GM18868 (cell line): ENCODE data around the gene EGLN2.
"Not testable (repeated sequence)": the region's sequence is repeated elsewhere in the genome, so short reads cannot be mapped to it uniquely, and the experiment has no call there.

Experiments
- ATAC-seq: cut with Tn5 transposase; IDR thresholded peaks from one replicate; pipeline ENCODE4 v1.9.1; 2021; ENCODE audit warnings: mild to moderate bottlenecking, moderate library complexity; ENCODE audit not compliant: unreplicated experiment

EGLN2 gene

DNA sequence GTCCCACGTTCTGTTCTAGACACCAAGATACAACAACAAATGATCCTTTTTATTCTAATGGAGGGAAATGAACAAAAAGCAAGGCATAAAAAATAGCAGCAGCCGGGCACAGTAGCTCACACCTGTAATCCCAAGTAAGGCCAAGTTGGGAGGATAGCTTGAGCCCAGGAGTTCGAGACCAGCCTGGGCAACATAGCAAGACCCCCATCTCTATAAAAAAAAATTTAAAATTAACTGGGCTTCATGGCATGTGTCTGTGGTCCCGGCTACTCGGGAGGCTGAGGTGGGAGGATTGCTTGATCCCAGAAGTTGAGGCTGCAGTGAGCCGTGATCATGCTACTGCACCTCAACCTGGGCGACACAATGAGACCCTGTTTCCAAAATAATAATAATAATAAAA lies 22.6 kb upstream of the EGLN2 start:
- ATAC-seq, result no peak

DNA sequence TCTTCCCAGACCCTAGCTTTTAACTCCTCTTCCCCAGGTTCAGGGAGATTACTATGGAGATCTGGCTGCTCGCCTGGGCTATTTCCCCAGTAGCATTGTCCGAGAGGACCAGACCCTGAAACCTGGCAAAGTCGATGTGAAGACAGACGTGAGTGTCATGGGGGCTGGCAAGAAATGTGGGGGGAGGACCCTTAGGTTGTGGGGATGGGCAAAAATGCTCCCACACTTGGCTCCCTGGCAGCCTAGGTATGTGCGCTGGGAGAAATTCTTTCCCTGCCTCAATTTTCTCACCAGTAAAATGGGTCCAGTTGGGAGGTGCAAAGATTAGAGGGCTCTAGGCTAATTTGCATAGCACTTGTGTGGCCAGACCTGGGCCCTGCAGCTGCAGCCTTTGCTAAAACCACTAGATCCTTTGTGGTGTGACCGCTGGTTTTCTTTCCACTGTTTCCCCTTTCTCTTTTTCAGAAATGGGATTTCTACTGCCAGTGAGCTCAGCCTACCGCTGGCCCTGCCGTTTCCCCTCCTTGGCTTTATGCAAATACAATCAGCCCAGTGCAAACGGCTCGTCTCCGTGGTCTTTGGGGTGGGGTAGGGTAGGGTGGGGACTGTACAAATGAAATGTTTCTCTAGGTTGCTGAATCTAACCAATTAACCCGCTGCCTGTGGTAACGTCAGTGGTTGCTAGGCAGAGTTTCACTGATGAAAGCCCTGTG lies 21.9 kb upstream of the EGLN2 start:
- ATAC-seq, result peak; percentile 65

DNA sequence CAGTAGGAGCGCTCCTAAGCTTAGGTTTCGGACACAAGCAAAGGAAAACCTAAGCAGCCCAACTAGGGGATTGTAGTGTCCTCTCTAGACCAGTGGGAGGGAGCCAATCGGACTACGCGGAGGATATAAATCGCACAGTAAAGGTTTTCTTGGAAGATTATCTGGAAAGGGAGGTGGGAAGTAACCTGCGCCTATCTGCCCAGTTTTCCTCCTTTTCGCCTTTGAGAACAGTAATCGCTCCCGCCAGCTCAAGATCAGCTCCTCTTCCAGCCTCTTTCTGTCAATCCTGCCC lies 21.4 kb upstream of the EGLN2 start:
- no peak for ATAC-seq

- peak; percentile 55 for ATAC-seq
Observed at GRCh38 chr19:40777937-40778705, 20.9 kb upstream of the EGLN2 start, which contains the start of gene RAB4B. Gene RAB4B (plus strand): TSS chr19:40778247. CDS start chr19:40778376, 129 bp downstream.

DNA sequence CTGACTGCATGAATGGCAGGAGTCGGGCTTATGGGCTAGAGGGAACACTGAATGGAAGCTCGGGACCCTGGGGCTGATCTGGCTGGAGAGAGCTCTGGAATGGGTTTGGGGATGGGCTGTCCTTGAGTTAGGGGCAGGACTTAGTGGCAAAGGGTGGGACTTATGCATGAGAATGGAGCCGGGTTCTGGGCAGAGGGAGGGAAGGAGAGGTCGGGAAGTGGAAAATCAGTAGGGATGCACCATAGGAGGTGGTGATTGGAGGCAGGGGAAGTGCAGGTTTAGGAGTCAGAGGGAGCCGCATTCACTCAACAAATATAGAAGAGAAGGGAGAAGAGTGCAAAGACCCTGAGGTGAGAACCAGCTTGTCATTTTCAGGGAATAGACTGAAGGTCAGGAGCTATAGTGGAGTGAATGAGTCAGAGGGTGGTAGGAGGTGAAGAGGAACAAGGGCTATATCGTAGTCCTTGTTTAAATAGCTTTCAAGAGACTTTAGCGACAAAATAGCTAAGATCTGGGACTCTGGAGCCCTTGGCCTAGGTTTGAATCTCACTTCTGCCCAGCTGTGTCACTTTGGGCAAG lies 20.2 kb upstream of the EGLN2 start:
- no peak for ATAC-seq

DNA sequence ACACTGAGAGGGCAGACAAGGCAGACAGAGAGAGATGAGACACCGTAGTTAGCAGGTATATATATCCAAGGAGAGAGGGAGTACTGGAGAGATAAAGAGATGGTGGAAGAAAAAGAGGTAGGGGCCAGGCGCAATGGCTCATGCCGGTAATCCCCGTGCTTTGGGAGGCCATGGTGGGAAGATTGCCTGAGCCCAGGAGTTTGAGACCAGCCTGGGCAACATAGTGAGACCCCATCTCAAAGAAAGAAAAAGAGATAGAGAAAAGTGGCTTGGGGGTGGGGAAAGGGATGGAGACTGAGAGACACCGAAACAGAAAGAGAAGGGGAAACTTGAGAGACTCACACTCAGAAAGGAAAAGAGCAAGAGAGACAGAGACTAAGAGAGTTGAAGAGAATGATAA lies 18.4 kb upstream of the EGLN2 start:
- ATAC-seq, result no peak

- no peak for ATAC-seq
Observed at GRCh38 chr19:40781140-40781539, 17.9 kb upstream of the EGLN2 start.

DNA sequence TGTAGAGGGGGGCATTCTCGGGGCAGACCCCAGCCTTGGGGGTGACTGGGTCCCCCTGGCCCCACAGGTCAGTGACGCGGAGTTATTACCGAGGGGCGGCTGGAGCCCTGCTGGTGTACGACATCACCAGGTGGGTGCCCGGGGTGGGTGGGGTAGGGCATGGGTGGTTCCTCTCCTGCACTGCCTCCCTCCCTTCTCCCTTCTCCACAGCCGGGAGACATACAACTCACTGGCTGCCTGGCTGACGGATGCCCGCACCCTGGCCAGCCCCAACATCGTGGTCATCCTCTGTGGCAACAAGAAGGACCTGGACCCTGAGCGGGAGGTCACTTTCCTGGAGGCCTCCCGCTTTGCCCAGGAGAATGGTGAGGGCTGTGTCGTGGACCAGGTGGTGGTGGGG lies 15.3 kb upstream of the EGLN2 start:
- no peak for ATAC-seq

DNA sequence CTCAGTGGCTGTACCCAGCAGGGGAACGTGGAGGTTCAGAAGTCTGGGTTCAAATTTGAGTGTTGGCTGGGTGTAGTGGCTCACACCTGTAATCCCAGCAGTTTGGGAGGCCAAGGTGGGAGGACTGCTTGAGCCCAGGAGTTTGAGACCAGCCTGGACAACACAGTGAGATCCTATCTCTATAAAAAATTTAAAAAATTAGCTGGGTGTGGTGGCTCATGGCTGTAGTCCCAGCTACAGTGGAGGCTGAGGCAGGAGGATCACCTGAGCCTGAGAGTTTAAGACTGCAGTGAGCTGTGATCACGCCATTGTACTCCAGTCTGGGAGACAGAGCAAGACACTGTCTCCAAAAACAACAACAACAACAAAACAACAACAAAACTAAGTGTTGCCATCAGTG lies 14.8 kb upstream of the EGLN2 start:
- not testable (repeated sequence) for ATAC-seq

GRCh38 chr19:40785526-40785925 lies 13.5 kb upstream of the EGLN2 start:
- ATAC-seq, result no peak

- ATAC-seq, result no peak
Observed at GRCh38 chr19:40786060-40787037, 12.6 kb upstream of the EGLN2 start.

DNA sequence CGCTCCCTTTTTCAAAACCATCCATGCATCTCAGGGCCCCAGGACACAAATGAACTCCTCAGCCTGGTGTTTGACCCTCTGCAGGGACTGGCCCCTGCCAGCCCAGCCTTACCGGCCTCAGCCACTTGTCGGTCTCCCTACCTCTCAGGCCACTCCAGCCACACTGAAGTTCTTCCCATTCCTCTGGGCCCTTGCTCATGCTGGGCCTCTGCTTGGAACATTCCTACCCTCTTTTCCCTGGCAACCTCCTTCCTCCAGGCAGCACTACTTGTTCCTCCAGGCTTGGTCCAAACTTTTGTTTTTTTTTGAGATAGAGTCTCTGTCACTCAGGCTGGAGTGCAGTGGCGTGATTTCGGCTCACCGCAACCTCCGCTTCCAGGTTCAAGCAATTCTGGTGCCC lies 7.6 kb upstream of the EGLN2 start:
- ATAC-seq, result no peak

GRCh38 chr19:40791996-40792395 lies 7.0 kb upstream of the EGLN2 start:
- no peak for ATAC-seq

DNA sequence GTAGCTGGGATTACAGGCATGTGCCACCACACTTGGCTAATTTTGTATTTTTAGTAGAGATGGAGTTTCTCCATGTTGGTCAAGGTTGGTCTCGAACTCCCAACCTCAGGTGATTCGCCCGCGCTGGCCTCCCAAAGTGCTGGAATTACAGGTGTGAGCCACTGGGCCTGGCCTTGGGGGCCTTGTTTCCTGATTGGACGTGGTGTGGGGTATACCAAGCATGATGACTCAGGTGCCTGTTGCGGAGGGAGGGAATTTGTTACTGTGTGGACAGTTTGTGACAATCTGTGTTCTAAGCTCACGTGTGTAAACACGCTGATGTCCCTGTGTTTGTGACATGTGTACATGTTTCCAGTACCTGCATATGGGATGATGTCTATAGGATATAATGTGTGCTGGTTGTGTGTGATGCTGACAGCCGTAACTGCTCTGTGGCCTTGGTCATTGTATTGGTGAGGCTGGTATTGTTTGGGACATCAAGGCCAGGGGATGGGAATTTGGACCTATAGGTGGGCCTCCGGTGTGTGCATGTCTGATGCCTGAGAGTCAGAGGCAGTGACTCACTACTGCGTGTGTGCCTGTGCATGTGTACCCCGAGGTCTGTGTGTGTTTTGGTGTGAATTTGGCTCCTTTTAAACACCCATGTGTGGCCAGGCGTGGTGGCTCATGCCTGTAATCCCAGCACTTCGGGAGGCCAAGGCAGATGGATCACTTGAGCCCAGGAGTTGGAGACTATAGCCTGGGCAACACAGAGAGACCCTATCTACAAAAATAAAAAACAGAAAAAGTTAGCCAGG lies 1.6 kb upstream of the EGLN2 start:
- no peak for ATAC-seq

DNA sequence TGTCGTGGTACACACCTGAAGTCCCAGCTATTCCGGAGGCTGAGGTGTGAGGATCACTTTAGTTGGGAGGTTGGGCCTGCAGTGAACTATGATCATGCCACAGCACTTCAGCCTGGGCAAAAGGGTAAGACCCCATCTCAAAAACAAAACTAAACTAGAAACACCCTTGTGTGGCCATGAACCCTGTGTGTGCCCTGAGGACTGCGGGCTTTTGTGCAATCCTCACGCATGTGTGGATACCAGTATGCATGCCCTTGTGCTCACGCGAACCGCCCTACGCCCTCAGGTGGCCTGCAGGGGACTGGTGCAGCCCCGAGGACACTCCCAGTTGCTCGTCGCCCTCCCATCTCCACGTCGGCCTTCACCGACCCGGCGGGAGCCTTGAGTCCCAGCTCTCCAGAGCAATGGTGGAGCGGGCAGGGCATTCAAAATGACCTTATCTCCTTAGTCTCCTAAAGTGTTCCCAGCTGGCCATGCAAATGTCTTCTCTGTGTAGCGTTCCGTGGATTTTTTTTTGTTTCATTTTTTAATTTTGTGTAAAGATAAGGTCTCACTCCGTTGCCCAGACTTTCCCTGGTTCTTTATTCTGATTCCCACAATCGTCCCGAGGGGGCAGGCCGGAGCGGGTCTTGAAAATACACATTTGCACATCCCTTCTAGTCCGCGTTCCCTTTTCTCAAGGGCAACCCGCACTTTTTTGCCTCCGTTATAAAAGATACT lies 868 bp upstream of the EGLN2 start:
- peak; percentile 20 for ATAC-seq

- ATAC-seq, result no peak
Observed at GRCh38 chr19:40799558-40800338, 757 bp downstream of the EGLN2 start.

DNA sequence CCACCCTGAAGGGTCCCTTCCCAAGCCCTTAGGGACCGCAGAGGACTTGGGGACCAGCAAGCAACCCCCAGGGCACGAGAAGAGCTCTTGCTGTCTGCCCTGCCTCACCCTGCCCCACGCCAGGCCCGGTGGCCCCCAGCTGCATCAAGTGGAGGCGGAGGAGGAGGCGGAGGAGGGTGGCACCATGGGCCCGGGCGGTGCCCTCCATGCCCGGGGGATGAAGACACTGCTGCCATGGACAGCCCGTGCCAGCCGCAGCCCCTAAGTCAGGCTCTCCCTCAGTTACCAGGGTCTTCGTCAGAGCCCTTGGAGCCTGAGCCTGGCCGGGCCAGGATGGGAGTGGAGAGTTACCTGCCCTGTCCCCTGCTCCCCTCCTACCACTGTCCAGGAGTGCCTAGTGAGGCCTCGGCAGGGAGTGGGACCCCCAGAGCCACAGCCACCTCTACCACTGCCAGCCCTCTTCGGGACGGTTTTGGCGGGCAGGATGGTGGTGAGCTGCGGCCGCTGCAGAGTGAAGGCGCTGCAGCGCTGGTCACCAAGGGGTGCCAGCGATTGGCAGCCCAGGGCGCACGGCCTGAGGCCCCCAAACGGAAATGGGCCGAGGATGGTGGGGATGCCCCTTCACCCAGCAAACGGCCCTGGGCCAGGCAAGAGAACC lies 1.5 kb downstream of the EGLN2 start:
- no peak for ATAC-seq

DNA sequence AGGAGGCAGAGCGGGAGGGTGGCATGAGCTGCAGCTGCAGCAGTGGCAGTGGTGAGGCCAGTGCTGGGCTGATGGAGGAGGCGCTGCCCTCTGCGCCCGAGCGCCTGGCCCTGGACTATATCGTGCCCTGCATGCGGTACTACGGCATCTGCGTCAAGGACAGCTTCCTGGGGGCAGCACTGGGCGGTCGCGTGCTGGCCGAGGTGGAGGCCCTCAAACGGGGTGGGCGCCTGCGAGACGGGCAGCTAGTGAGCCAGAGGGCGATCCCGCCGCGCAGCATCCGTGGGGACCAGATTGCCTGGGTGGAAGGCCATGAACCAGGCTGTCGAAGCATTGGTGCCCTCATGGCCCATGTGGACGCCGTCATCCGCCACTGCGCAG lies 2.0 kb downstream of the EGLN2 start:
- ATAC-seq, result no peak
